Measurements from ENCODE around the gene MAML3. TPM values are rescaled to one million over a fixed set of nuclear protein-coding genes. Genes with fewer than 3 reads are reported as not detected.

MAML3 gene
- total and polyA plus RNA-seq, 2 of the 13 experiments (the other 11 are each of a cell fraction or from before 2014, with no cell fraction given) = 0.05 to 0.13 TPM

DNA sequence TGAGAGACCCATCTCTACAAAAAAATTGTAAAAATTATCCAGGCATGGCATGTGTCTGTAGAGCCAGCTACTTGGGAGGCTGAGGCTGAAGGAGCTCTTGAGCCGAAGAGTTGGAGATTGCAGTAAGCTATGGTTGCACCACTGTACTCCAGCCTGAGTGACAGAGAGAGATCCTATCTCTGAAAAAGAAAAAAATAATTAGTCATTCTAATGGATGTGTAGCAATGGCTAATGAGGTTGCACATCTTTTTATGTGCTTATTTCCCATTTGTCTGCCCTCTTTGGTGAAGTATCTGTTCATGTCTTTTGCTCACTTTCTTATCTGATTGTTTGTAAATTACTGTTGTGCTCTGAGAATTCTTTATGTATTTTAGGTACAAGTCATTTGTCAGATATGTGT is 19.0 kb upstream of the MAML3 start:
- DNase-seq (ENCODE audit: low spot score) (no peak), FAIRE-seq (no peak), ATAC-seq (no peak)
- in situ Hi-C loops (cut with HindIII; ENCODE audit: extremely low pct_ligation_motif_present, low pct_unique_long_range_greater_than_20kb) (no loop called here), intact Hi-C loops (cut with micrococcal nuclease; ENCODE audit: unreplicated experiment) (no loop called here)
- no peaks in the 10 kb centered on the region for H3K9me3 ChIP-seq (ENCODE audit: low read length)
- H3K9ac ChIP-seq (ENCODE audit: insufficient read depth, low read depth, low read length) = no peak overlapping the region
- TF ChIP-seq KLF15 (CRISPR knock-in tag; IDR thresholded peaks at IDR 0.05; ENCODE audit: borderline replicate concordance) (no peak), KLF6 (CRISPR knock-in tag; IDR thresholded peaks at IDR 0.05) (no peak), GLMP (CRISPR knock-in tag; IDR thresholded peaks at IDR 0.05; ENCODE audit: borderline replicate concordance) (no peak), NFKB2 (CRISPR knock-in tag; IDR thresholded peaks at IDR 0.05; ENCODE audit: borderline replicate concordance) (no peak), ARID3A (IDR thresholded peaks at IDR 0.05; ENCODE audit: low read depth, low read length) (no peak), ETV6 (CRISPR knock-in tag; conservative IDR thresholded peaks at IDR 0.05) (no peak), PRMT3 (CRISPR knock-in tag; IDR thresholded peaks at IDR 0.05; ENCODE audit: borderline replicate concordance, low read depth) (no peak), HIVEP1 (CRISPR knock-in tag; IDR thresholded peaks at IDR 0.05) (no peak), ZNF225 (CRISPR knock-in tag; IDR thresholded peaks at IDR 0.05) (no peak)
- TF ChIP-seq, protein P1, sequence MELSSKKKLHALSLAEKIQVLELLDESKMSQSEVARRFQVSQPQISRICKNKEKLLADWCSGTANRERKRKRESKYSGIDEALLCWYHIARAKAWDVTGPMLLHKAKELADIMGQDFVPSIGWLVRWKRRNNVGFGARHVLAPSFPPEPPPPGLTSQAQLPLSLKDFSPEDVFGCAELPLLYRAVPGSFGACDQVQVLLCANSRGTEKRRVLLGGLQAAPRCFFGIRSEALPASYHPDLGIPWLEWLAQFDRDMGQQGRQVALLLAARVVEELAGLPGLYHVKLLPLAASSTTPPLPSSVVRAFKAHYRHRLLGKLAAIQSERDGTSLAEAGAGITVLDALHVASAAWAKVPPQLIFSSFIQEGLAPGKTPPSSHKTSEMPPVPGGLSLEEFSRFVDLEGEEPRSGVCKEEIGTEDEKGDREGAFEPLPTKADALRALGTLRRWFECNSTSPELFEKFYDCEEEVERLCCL (CRISPR knock-in tag; IDR thresholded peaks at IDR 0.05; ENCODE audit: borderline replicate concordance) = no peak
- no peak overlapping the region for H3K27ac ChIP-seq (ENCODE audit: extremely low read length, insufficient read depth, low read length)
- no peak overlapping the region for H2AFZ ChIP-seq (ENCODE audit: low read length)
- H3K4me2 ChIP-seq (ENCODE audit: low read depth, low read length) = no peak overlapping the region
- H4K20me1 ChIP-seq (ENCODE audit: insufficient read depth, low read length) = no peaks in the 10 kb centered on the region
- no peak overlapping the region for H3K4me3 ChIP-seq (replicated peaks in 1 of 3; ENCODE audit: insufficient read depth in 1 of 3, low read depth in 2 of 3, low read length in 3 of 3)
- H3K27me3 ChIP-seq (ENCODE audit: control insufficient read depth in 1 of 2, insufficient read depth in 2 of 2, low read length in 2 of 2) = no peaks in the 10 kb centered on the region
- no peaks in the 10 kb centered on the region for H3K4me1 ChIP-seq (ENCODE audit: insufficient read depth, low read length)
- no TSS peak for BruUV-seq (replicated peaks)
- H3K36me3 ChIP-seq (replicated peaks in 1 of 2; ENCODE audit: control insufficient read depth in 1 of 2, insufficient read depth in 2 of 2, low read length in 2 of 2) = no peaks in the 10 kb centered on the region
- WGBS (ENCODE audit: low lambda C conversion rate) = 87% methylated on average over 1 of the region's 1 CpG
- H3K79me2 ChIP-seq (ENCODE audit: insufficient read depth, low read length) = no peaks in the 10 kb centered on the region
- CTCF ChIA-PET (ENCODE audit: low intra/inter-chr PET ratio, low total read pairs) = no interaction called here
- POLR2A ChIA-PET = no interaction called here

Measured in HepG2 (cell line).